Measurements from ENCODE around the gene RNF220. TPM values are rescaled to one million over a fixed set of nuclear protein-coding genes. Genes with fewer than 3 reads are reported as not detected.

RNF220 gene
- total RNA-seq, 1 donor from 2014 or later = 58.4 TPM

GRCh38 chr1:44603718-44604117, 198.7 kb downstream of the RNF220 start:
- no peaks in the 10 kb centered on the region for H3K36me3 Mint-ChIP-seq (ENCODE audit: low read depth)
- H3K27me3 Mint-ChIP-seq (ENCODE audit: low read depth) = peaks cover 16% of the 10 kb centered on the region
- H3K4me3 Mint-ChIP-seq (ENCODE audit: unreplicated experiment) = no peak overlapping the region
- peak; percentile 56 for DNase-seq (ENCODE audit: low spot score)
- H3K4me1 Mint-ChIP-seq (ENCODE audit: low read depth) = no peaks in the 10 kb centered on the region
- no peaks in the 10 kb centered on the region for H3K9me3 Mint-ChIP-seq (ENCODE audit: low read depth)
- H3K27ac Mint-ChIP-seq (ENCODE audit: unreplicated experiment) = no peak overlapping the region
- no peak for TF ChIP-seq CTCF (IDR thresholded peaks at IDR 0.05)

- Mint-ChIP-seq H3K4me1 (ENCODE audit: low read depth) (no peaks in the 10 kb centered on the region), H3K36me3 (ENCODE audit: low read depth) (no peaks in the 10 kb centered on the region), H3K27ac (ENCODE audit: unreplicated experiment) (no peak overlapping the region), H3K27me3 (ENCODE audit: low read depth) (peaks cover 17% of the 10 kb centered on the region), H3K4me3 (ENCODE audit: unreplicated experiment) (no peak overlapping the region), H3K9me3 (ENCODE audit: low read depth) (no peaks in the 10 kb centered on the region)
- DNase-seq (ENCODE audit: low spot score) = peak; percentile 51
- no peak for TF ChIP-seq CTCF (IDR thresholded peaks at IDR 0.05)
Measured at GRCh38 chr1:44604157-44604955, 199.3 kb downstream of the RNF220 start.

- no peaks in the 10 kb centered on the region for H3K36me3 Mint-ChIP-seq (ENCODE audit: low read depth)
- peaks cover 17% of the 10 kb centered on the region for H3K27me3 Mint-ChIP-seq (ENCODE audit: low read depth)
- H3K4me1 Mint-ChIP-seq (ENCODE audit: low read depth) = no peaks in the 10 kb centered on the region
- H3K9me3 Mint-ChIP-seq (ENCODE audit: low read depth) = no peaks in the 10 kb centered on the region
- H3K27ac Mint-ChIP-seq (ENCODE audit: unreplicated experiment) = no peak overlapping the region
- TF ChIP-seq CTCF (IDR thresholded peaks at IDR 0.05) = no peak
- DNase-seq (ENCODE audit: low spot score) = peak; percentile 44
- no peak overlapping the region for H3K4me3 Mint-ChIP-seq (ENCODE audit: unreplicated experiment)
Measured at GRCh38 chr1:44605914-44606615, 201.0 kb downstream of the RNF220 start.

GRCh38 chr1:44606701-44607281, 201.7 kb downstream of the RNF220 start:
- no peak overlapping the region for H3K4me3 Mint-ChIP-seq (ENCODE audit: unreplicated experiment)
- H3K27me3 Mint-ChIP-seq (ENCODE audit: low read depth) = peaks cover 18% of the 10 kb centered on the region
- TF ChIP-seq CTCF (IDR thresholded peaks at IDR 0.05) = no peak
- H3K4me1 Mint-ChIP-seq (ENCODE audit: low read depth) = no peaks in the 10 kb centered on the region
- no peaks in the 10 kb centered on the region for H3K36me3 Mint-ChIP-seq (ENCODE audit: low read depth)
- no peak overlapping the region for H3K27ac Mint-ChIP-seq (ENCODE audit: unreplicated experiment)
- no peak for DNase-seq (ENCODE audit: low spot score)
- H3K9me3 Mint-ChIP-seq (ENCODE audit: low read depth) = no peaks in the 10 kb centered on the region

- Mint-ChIP-seq H3K27me3 (ENCODE audit: low read depth) (peaks cover 20% of the 10 kb centered on the region), H3K36me3 (ENCODE audit: low read depth) (no peaks in the 10 kb centered on the region), H3K27ac (ENCODE audit: unreplicated experiment) (no peak overlapping the region), H3K9me3 (ENCODE audit: low read depth) (no peaks in the 10 kb centered on the region), H3K4me3 (ENCODE audit: unreplicated experiment) (no peak overlapping the region), H3K4me1 (ENCODE audit: low read depth) (no peaks in the 10 kb centered on the region)
- TF ChIP-seq CTCF (IDR thresholded peaks at IDR 0.05) = peak; percentile 54
- no peak for DNase-seq (ENCODE audit: low spot score)
Measured at GRCh38 chr1:44608141-44608540, 203.1 kb downstream of the RNF220 start.

Measured in chondrocyte (in vitro differentiated cells).